Effector memory CD4-positive, alpha-beta T cell (primary cell): ENCODE measurements around the gene BRSK1.

Experiments
- DNase-seq, 3 donors: peaks; one replicate each; pipeline ENCODE4 v3.0.0-alpha.2; 2020
- H3K27ac ChIP-seq: 2 replicates; pipeline ENCODE4 v1.7.0; 2013; ENCODE audit warnings: mild to moderate bottlenecking, low read length, moderate library complexity; ENCODE audit not compliant: insufficient read depth, poor library complexity, severe bottlenecking
- H3K27me3 ChIP-seq: replicated peaks from 2 replicates; pipeline ENCODE4 v1.7.0; 2013; ENCODE audit warnings: mild to moderate bottlenecking, low read length; ENCODE audit not compliant: insufficient read depth, control insufficient read depth, poor library complexity, severe bottlenecking
- H3K36me3 ChIP-seq: 2 replicates; pipeline ENCODE4 v1.7.0; 2013; ENCODE audit warnings: mild to moderate bottlenecking, low read length, moderate library complexity; ENCODE audit not compliant: control insufficient read depth, insufficient read depth
- H3K4me1 ChIP-seq: 2 replicates; pipeline ENCODE4 v1.7.0; 2013; ENCODE audit warnings: low read length, mild to moderate bottlenecking; ENCODE audit not compliant: control insufficient read depth, insufficient read depth, poor library complexity, severe bottlenecking
- H3K4me3 ChIP-seq: 2 replicates; pipeline ENCODE4 v1.7.0; 2013; ENCODE audit warnings: low read length, low read depth, mild to moderate bottlenecking; ENCODE audit not compliant: insufficient read depth, poor library complexity, severe bottlenecking
- H3K9me3 ChIP-seq: 2 replicates; pipeline ENCODE4 v1.7.0; 2013; ENCODE audit warnings: mild to moderate bottlenecking, low read length, moderate library complexity; ENCODE audit not compliant: control insufficient read depth

BRSK1 gene

GRCh38 chr19:55341595-55342531 lies 58.1 kb downstream of the BRSK1 start:
- no peak overlapping the region for H3K27ac ChIP-seq
- peaks cover 18% of the 10 kb centered on the region for H3K4me1 ChIP-seq

GRCh38 chr19:55344444-55344843 lies 60.6 kb downstream of the BRSK1 start:
- no peaks in the 10 kb centered on the region for H3K9me3 ChIP-seq
- no peak for DNase-seq
- H3K4me1 ChIP-seq = peaks cover 11% of the 10 kb centered on the region
- no peak overlapping the region for H3K4me3 ChIP-seq
- no peak overlapping the region for H3K27ac ChIP-seq
- peaks cover 17% of the 10 kb centered on the region for H3K36me3 ChIP-seq
- no peaks in the 10 kb centered on the region for H3K27me3 ChIP-seq

More at GRCh38 chr19:55341595-55342531, 58.1 kb downstream of the BRSK1 start:
- Histone ChIP-seq H3K36me3 (peaks cover 17% of the 10 kb centered on the region), H3K27me3 (no peaks in the 10 kb centered on the region), H3K4me3 (no peak overlapping the region), H3K9me3 (no peaks in the 10 kb centered on the region)
- no peak for DNase-seq

GRCh38 chr19:55345101-55345817 lies 61.5 kb downstream of the BRSK1 start:
- Histone ChIP-seq H3K4me1 (peaks cover 10% of the 10 kb centered on the region), H3K27me3 (no peaks in the 10 kb centered on the region), H3K4me3 (no peak overlapping the region), H3K27ac (no peak overlapping the region), H3K9me3 (no peaks in the 10 kb centered on the region), H3K36me3 (peaks cover 17% of the 10 kb centered on the region)
- DNase-seq = no peak

GRCh38 chr19:55345818-55346724 lies 62.3 kb downstream of the BRSK1 start:
- no peak for DNase-seq
- Histone ChIP-seq H3K9me3 (no peaks in the 10 kb centered on the region), H3K27ac (no peak overlapping the region), H3K36me3 (peaks cover 17% of the 10 kb centered on the region), H3K27me3 (peaks cover 1% of the 10 kb centered on the region), H3K4me1 (peaks cover 3% of the 10 kb centered on the region), H3K4me3 (no peak overlapping the region)

- DNase-seq = no peak
- Histone ChIP-seq H3K4me1 (no peaks in the 10 kb centered on the region), H3K36me3 (peaks cover 17% of the 10 kb centered on the region), H3K9me3 (no peaks in the 10 kb centered on the region), H3K27me3 (peaks cover 8% of the 10 kb centered on the region), H3K27ac (no peak overlapping the region), H3K4me3 (no peak overlapping the region)
These were observed 63.1 kb downstream of the BRSK1 start for GRCh38 chr19:55346725-55347441.

GRCh38 chr19:55347442-55348009 lies 63.7 kb downstream of the BRSK1 start:
- no peak overlapping the region for H3K27ac ChIP-seq

GRCh38 chr19:55348317-55349034 lies 64.7 kb downstream of the BRSK1 start:
- no peak overlapping the region for H3K4me3 ChIP-seq
- H3K27me3 ChIP-seq = peaks cover 8% of the 10 kb centered on the region
- H3K9me3 ChIP-seq = no peaks in the 10 kb centered on the region
- H3K27ac ChIP-seq = no peak overlapping the region
- peaks cover 4% of the 10 kb centered on the region for H3K36me3 ChIP-seq
- DNase-seq = no peak
- H3K4me1 ChIP-seq = peaks cover 9% of the 10 kb centered on the region

More at GRCh38 chr19:55347442-55348009, 63.7 kb downstream of the BRSK1 start:
- Histone ChIP-seq H3K9me3 (no peaks in the 10 kb centered on the region), H3K4me3 (no peak overlapping the region), H3K27me3 (peaks cover 8% of the 10 kb centered on the region), H3K4me1 (peaks cover 4% of the 10 kb centered on the region), H3K36me3 (peaks cover 14% of the 10 kb centered on the region)
- no peak for DNase-seq

GRCh38 chr19:55350620-55351315 lies 67.0 kb downstream of the BRSK1 start:
- Histone ChIP-seq H3K27me3 (peaks cover 21% of the 10 kb centered on the region), H3K36me3 (no peaks in the 10 kb centered on the region), H3K4me3 (no peak overlapping the region), H3K27ac (no peak overlapping the region), H3K9me3 (no peaks in the 10 kb centered on the region), H3K4me1 (peaks cover 21% of the 10 kb centered on the region)
- no peak for DNase-seq
